ENCODE results near the gene MAP1LC3A. TPM values are rescaled to one million over a fixed set of nuclear protein-coding genes. Genes with fewer than 3 reads are reported as not detected.

MAP1LC3A gene
- total RNA-seq, 1 experiment from 2014 or later, result not detected

DNA sequence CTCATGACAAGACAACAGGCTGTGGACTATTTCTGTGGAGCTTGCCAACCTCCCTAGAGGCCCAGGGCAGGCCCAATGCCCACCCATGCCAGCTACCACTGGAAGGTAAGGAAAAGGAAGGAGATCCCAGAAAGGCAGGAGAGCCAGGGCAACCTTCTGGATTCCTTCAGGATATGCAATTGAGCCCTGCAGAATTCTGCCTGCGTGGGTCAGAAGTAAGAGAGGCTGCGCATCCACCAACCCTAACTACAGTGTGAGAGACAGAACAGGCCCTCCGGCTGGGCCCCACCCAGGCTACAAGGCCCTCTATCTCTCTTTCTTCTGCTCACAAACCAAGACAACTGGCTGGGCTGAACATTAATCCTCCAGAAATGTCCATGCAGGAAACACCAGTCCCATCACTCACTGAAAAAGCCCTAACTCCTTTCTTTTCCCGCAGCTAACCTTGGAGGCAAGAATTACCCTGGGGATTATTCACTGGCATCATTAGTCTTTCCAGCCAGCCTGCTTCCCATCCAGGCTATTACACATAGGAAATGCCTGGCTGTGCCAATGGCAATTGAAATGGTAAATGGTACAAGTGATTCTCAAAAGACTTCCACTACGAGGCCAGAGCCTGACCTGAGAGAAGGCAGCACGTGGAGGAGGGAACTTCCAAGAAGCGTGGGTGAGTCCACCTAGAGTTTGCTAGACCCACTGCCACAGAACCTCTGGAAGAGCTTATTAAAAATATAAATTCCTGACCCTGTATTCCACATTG, 15.2 kb downstream of the MAP1LC3A start:
- no peak overlapping the region for H3K27ac ChIP-seq (ENCODE audit: low read depth, low read length)
- no peaks in the 10 kb centered on the region for H4K20me1 ChIP-seq (ENCODE audit: insufficient read depth)
- no peaks in the 10 kb centered on the region for H3K4me1 ChIP-seq (ENCODE audit: control insufficient read depth in 1 of 2, insufficient read depth in 2 of 2, low read length in 2 of 2)
- H3K27me3 ChIP-seq (ENCODE audit: insufficient read depth, low read length), result no peaks in the 10 kb centered on the region
- no peak overlapping the region for H2AFZ ChIP-seq (ENCODE audit: low read depth, low read length, poor library complexity, severe bottlenecking)
- no peak overlapping the region for H3K4me3 ChIP-seq (replicated peaks in 1 of 2; ENCODE audit: low read depth in 1 of 2, low read length in 2 of 2)
- ATAC-seq (no peak), DNase-seq (ENCODE audit: low read depth, low spot score) (no peak)
- CTCF ChIA-PET, result no interaction called here
- no peaks in the 10 kb centered on the region for H3K79me2 ChIP-seq (ENCODE audit: insufficient read depth, low read length)
- intact Hi-C loops (cut with micrococcal nuclease), result no loop called here
- TF ChIP-seq, protein P1, sequence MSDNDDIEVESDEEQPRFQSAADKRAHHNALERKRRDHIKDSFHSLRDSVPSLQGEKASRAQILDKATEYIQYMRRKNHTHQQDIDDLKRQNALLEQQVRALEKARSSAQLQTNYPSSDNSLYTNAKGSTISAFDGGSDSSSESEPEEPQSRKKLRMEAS (IDR thresholded peaks at IDR 0.05), result no peak
- TF ChIP-seq EGR1 (IDR thresholded peaks at IDR 0.05; ENCODE audit: low read depth) (no peak), FOSL1 (IDR thresholded peaks at IDR 0.05; ENCODE audit: low read depth) (no peak), JUND (IDR thresholded peaks at IDR 0.05) (no peak), SRF (IDR thresholded peaks at IDR 0.05; ENCODE audit: low read depth) (no peak), EZH2phosphoT487 (IDR thresholded peaks at IDR 0.05; ENCODE audit: borderline replicate concordance) (no peak), POLR2A (IDR thresholded peaks at IDR 0.05; ENCODE audit: borderline replicate concordance, extremely low read depth, insufficient read depth, insufficient read length) (no peak), TCF7L2 (IDR thresholded peaks at IDR 0.05; ENCODE audit: borderline replicate concordance, extremely low read depth, insufficient read depth, insufficient read length) (no peak), SP1 (IDR thresholded peaks at IDR 0.05; ENCODE audit: low read depth) (no peak), ZFX (IDR thresholded peaks at IDR 0.05) (no peak)
- TF ChIP-seq, protein P2, sequence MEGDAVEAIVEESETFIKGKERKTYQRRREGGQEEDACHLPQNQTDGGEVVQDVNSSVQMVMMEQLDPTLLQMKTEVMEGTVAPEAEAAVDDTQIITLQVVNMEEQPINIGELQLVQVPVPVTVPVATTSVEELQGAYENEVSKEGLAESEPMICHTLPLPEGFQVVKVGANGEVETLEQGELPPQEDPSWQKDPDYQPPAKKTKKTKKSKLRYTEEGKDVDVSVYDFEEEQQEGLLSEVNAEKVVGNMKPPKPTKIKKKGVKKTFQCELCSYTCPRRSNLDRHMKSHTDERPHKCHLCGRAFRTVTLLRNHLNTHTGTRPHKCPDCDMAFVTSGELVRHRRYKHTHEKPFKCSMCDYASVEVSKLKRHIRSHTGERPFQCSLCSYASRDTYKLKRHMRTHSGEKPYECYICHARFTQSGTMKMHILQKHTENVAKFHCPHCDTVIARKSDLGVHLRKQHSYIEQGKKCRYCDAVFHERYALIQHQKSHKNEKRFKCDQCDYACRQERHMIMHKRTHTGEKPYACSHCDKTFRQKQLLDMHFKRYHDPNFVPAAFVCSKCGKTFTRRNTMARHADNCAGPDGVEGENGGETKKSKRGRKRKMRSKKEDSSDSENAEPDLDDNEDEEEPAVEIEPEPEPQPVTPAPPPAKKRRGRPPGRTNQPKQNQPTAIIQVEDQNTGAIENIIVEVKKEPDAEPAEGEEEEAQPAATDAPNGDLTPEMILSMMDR (IDR thresholded peaks at IDR 0.05 in 2 of 3, conservative IDR thresholded peaks at IDR 0.05 in 1 of 3; ENCODE audit: borderline replicate concordance in 1 of 3, insufficient read depth in 1 of 3, low read depth in 2 of 3, low read length in 2 of 3), result no peak
- TF ChIP-seq, protein P3, sequence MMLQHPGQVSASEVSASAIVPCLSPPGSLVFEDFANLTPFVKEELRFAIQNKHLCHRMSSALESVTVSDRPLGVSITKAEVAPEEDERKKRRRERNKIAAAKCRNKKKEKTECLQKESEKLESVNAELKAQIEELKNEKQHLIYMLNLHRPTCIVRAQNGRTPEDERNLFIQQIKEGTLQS (IDR thresholded peaks at IDR 0.05), result no peak
- TF ChIP-seq, protein P4, sequence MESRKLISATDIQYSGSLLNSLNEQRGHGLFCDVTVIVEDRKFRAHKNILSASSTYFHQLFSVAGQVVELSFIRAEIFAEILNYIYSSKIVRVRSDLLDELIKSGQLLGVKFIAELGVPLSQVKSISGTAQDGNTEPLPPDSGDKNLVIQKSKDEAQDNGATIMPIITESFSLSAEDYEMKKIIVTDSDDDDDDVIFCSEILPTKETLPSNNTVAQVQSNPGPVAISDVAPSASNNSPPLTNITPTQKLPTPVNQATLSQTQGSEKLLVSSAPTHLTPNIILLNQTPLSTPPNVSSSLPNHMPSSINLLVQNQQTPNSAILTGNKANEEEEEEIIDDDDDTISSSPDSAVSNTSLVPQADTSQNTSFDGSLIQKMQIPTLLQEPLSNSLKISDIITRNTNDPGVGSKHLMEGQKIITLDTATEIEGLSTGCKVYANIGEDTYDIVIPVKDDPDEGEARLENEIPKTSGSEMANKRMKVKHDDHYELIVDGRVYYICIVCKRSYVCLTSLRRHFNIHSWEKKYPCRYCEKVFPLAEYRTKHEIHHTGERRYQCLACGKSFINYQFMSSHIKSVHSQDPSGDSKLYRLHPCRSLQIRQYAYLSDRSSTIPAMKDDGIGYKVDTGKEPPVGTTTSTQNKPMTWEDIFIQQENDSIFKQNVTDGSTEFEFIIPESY (IDR thresholded peaks at IDR 0.05; ENCODE audit: extremely low read depth, insufficient replicate concordance, low read length), result no peak
- 0 out of 4 replicates have a peak, but pooled peaks cover 2 to 4% of the 10 kb centered on the region in 2 experiments for H3K36me3 ChIP-seq (ENCODE audit: control insufficient read depth in 1 of 2, insufficient read depth in 2 of 2, low read length in 2 of 2)
- no peaks in the 10 kb centered on the region for H3K9me2 ChIP-seq (ENCODE audit: insufficient read depth)
- POLR2A ChIA-PET, result no interaction called here
- H3K4me2 ChIP-seq (ENCODE audit: low read length), result no peak overlapping the region
- no peak overlapping the region for H3K9ac ChIP-seq (ENCODE audit: low read length)
- no peaks in the 10 kb centered on the region for H3K9me3 ChIP-seq (ENCODE audit: control insufficient read depth in 1 of 2, insufficient read depth in 1 of 2, low read depth in 1 of 2, low read length in 2 of 2)
- RAD21 ChIA-PET (ENCODE audit: low non-redundant PET in 1 of 2, low total read pairs in 2 of 2, uncharacterized antibody in 2 of 2, unreplicated experiment in 2 of 2), result no interaction called here
- no TSS peak for BruUV-seq (replicated peaks)
